HepG2 (cell line): ENCODE measurements around the gene TFEB.

Experiments used
- ATF3 ChIP-seq: sonication (generic); formaldehyde crosslinking; IDR thresholded peaks from 2 replicates; pipeline ENCODE4 v1.4.0; 2020; ENCODE audit warnings: missing genetic modification reagents
- ATF6 ChIP-seq: sonication (generic); formaldehyde crosslinking; conservative IDR thresholded peaks from 2 replicates; pipeline ENCODE4 v1.4.0; 2020; ENCODE audit warnings: missing genetic modification reagents
- CREBL2 ChIP-seq: sonication (generic); formaldehyde crosslinking; IDR thresholded peaks from 2 replicates; pipeline ENCODE4 v1.8.1; 2023; ENCODE audit warnings: missing genetic modification reagents, mild to moderate bottlenecking, borderline replicate concordance
- CTCF ChIP-seq: sonication (generic); formaldehyde crosslinking; IDR thresholded peaks from 2 replicates; pipeline ENCODE4 v1.5.0; 2020; ENCODE audit warnings: mild to moderate bottlenecking, missing genetic modification reagents, moderate library complexity
- MXI1 ChIP-seq: IDR thresholded peaks from 3 replicates; pipeline ENCODE4 v1.6.1; 2012; ENCODE audit warnings: low read depth, low read length, inconsistent platforms, borderline replicate concordance
- PRMT3 ChIP-seq: sonication (generic); formaldehyde crosslinking; IDR thresholded peaks from 2 replicates; pipeline ENCODE4 v1.8.1; 2022; ENCODE audit warnings: low read depth, mild to moderate bottlenecking, moderate library complexity, missing genetic modification reagents, borderline replicate concordance
- RBM39 ChIP-seq: fragments of 200-400 bp; formaldehyde crosslinking; IDR thresholded peaks from one replicate; pipeline ENCODE4 v1.6.1; 2018; ENCODE audit warnings: antibody characterized with exemption, mild to moderate bottlenecking, low read depth, low read length; ENCODE audit not compliant: poor library complexity, severe bottlenecking
- TARDBP ChIP-seq: sonication (generic); formaldehyde crosslinking; IDR thresholded peaks from 2 replicates; pipeline ENCODE4 v1.8.0; 2022; ENCODE audit warnings: mild to moderate bottlenecking, missing genetic modification reagents
- YY1 ChIP-seq: IDR thresholded peaks from 2 replicates; pipeline ENCODE4 v1.6.1; 2011; ENCODE audit warnings: low read length, low read depth, moderate library complexity, mild to moderate bottlenecking; ENCODE audit not compliant: insufficient read depth, insufficient replicate concordance
- ZNF274 ChIP-seq: sonication (generic); formaldehyde crosslinking; IDR thresholded peaks from 2 replicates; pipeline ENCODE4 v1.5.1; 2020; ENCODE audit warnings: mild to moderate bottlenecking, missing genetic modification reagents
- ZNF350 ChIP-seq: sonication (generic); formaldehyde crosslinking; IDR thresholded peaks from 2 replicates; pipeline ENCODE4 v1.4.0; 2020; ENCODE audit warnings: mild to moderate bottlenecking, low read depth, missing genetic modification reagents, borderline replicate concordance
- ZNF691 ChIP-seq: sonication (generic); formaldehyde crosslinking; IDR thresholded peaks from 2 replicates; pipeline ENCODE4 v1.4.0; 2020; ENCODE audit warnings: missing genetic modification reagents, low read depth, mild to moderate bottlenecking, borderline replicate concordance
- ZSCAN29 ChIP-seq: sonication (generic); formaldehyde crosslinking; conservative IDR thresholded peaks from 2 replicates; pipeline ENCODE4 v1.4.0; 2020; ENCODE audit warnings: mild to moderate bottlenecking, missing genetic modification reagents

GRCh38 chr6:41640426-41640825, 95.0 kb downstream of the TFEB start:
- TF ChIP-seq ZNF691 (CRISPR knock-in tag) (no peak), ZSCAN29 (CRISPR knock-in tag) (no peak), MXI1 (no peak), ATF3 (CRISPR knock-in tag) (no peak), YY1 (no peak), PRMT3 (CRISPR knock-in tag) (no peak), ZNF274 (CRISPR knock-in tag) (no peak), ATF6 (CRISPR knock-in tag) (no peak), ZNF350 (CRISPR knock-in tag) (no peak), CTCF (CRISPR knock-in tag) (no peak), CREBL2 (CRISPR knock-in tag) (no peak), TARDBP (CRISPR knock-in tag) (no peak), RBM39 (no peak)
